Measurements from ENCODE around the gene GNB1. TPM values are rescaled to one million over a fixed set of nuclear protein-coding genes. Genes with fewer than 3 reads are reported as not detected.

GNB1 gene
- total and polyA plus RNA-seq, 12 donors: 79.6 to 482 (median 163) TPM

- no peak overlapping the region for H3K4me3 ChIP-seq
- DNase-seq: peak in 4 of 7 donors; percentile 13 to 34 (median 20)
- WGBS, 4 donors: 83 to 90% (median 88%) methylated on average over 7 to 13 of the region's 13 CpGs
- peaks cover 5 to 19% of the 10 kb centered on the region in 2 donors for H3K4me1 ChIP-seq (replicated peaks in 1 of 2)
- no peaks in the 10 kb centered on the region for H3K9me3 ChIP-seq (replicated peaks in 1 of 3)
- intact Hi-C loops (cut with DNase I): no loop called here
- H3K27me3 ChIP-seq: no peaks in the 10 kb centered on the region
- TF ChIP-seq POLR2A (IDR thresholded peaks at IDR 0.05): no peak
- no peaks in the 10 kb centered on the region for H3K36me3 ChIP-seq (replicated peaks in 1 of 2)
- H3K27ac ChIP-seq: no peak overlapping the region
These were observed 20.6 kb upstream of the GNB1 start for GRCh38 chr1:1911350-1912041.

- Histone ChIP-seq H3K4me1 (replicated peaks in 1 of 2) (peaks cover 5 to 19% of the 10 kb centered on the region in 2 donors), H3K9me3 (replicated peaks in 1 of 3) (no peaks in the 10 kb centered on the region), H3K4me3 (no peak overlapping the region), H3K27ac (no peak overlapping the region), H3K36me3 (replicated peaks in 1 of 2) (no peaks in the 10 kb centered on the region), H3K27me3 (no peaks in the 10 kb centered on the region)
- peak in 4 of 7 donors; percentile 16 to 39 (median 36) for DNase-seq
- TF ChIP-seq CTCF (IDR thresholded peaks at IDR 0.05): no peak
- TF ChIP-seq POLR2A (IDR thresholded peaks at IDR 0.05): no peak
- 93 to 96% (median 96%) methylated on average over 10 to 22 of the region's 22 CpGs for WGBS, 4 donors
- intact Hi-C loops (cut with DNase I): no loop called here
These were observed 19.9 kb upstream of the GNB1 start for GRCh38 chr1:1910651-1911331.

- peak in 3 of 7 donors; percentile 13 to 21 (median 16) for DNase-seq
- Histone ChIP-seq H3K27me3 (no peaks in the 10 kb centered on the region), H3K36me3 (replicated peaks in 1 of 2) (no peaks in the 10 kb centered on the region), H3K4me1 (replicated peaks in 1 of 2) (peaks cover 5 to 19% of the 10 kb centered on the region in 2 donors), H3K27ac (peak overlapping the region in 1 of 5 donors; percentile 88), H3K4me3 (peak overlapping the region in 1 of 4 donors; percentile 76), H3K9me3 (replicated peaks in 1 of 3) (no peaks in the 10 kb centered on the region)
- WGBS, 4 donors: 83 to 93% (median 90%) methylated on average over 6 of the region's 6 CpGs
- intact Hi-C loops (cut with DNase I): no loop called here
- TF ChIP-seq POLR2A (IDR thresholded peaks at IDR 0.05): no peak
- TF ChIP-seq CTCF (IDR thresholded peaks at IDR 0.05): no peak
These were observed 19.2 kb upstream of the GNB1 start for GRCh38 chr1:1910033-1910465.

GRCh38 chr1:1908506-1908791, 17.6 kb upstream of the GNB1 start:
- intact Hi-C loops (cut with DNase I): loop anchor here in 1 of 2 donors (5.0 to 10.0 kb wide), 2 partner anchors 124 to 146 kb away; no protein-coding TSS in a partner anchor
- Histone ChIP-seq H3K27me3 (no peaks in the 10 kb centered on the region), H3K27ac (peak overlapping the region; percentile 21 to 93 (median 84)), H3K9me3 (replicated peaks in 1 of 3) (no peaks in the 10 kb centered on the region), H3K4me1 (replicated peaks in 1 of 2) (peaks cover 5 to 19% of the 10 kb centered on the region in 2 donors), H3K36me3 (replicated peaks in 1 of 2) (no peaks in the 10 kb centered on the region), H3K4me3 (peak overlapping the region in 3 of 4 donors; percentile 17 to 76 (median 62))
- TF ChIP-seq POLR2A (IDR thresholded peaks at IDR 0.05): no peak
- no peak for TF ChIP-seq CTCF (IDR thresholded peaks at IDR 0.05)
- WGBS, 4 donors: 0 to 10% (median 8%) methylated on average over 1 to 21 of the region's 21 CpGs; no CpG with 5 or more reads in 1 of the 4 donors
- peak in 5 of 7 donors; percentile 41 to 72 (median 51) for DNase-seq

Data from adrenal gland (tissue), 12 donors.